H9 (cell line): ENCODE data around the gene PMEPA1. TPM values are rescaled to one million over a fixed set of nuclear protein-coding genes. Genes with fewer than 3 reads are reported as not detected.

Experiments used
- DNase-seq: peaks from one replicate; pipeline ENCODE4 v3.0.0-alpha.2; 2017
- H2AFZ ChIP-seq: one replicate; pipeline ENCODE4 v1.6.1; 2013; ENCODE audit warnings: mild to moderate bottlenecking, low read length, control low read depth, moderate library complexity
- H2AK5ac ChIP-seq: 2 replicates; pipeline ENCODE4 v1.6.1; 2013; ENCODE audit warnings: low read length, control low read depth, mixed read lengths; ENCODE audit not compliant: insufficient read length
- H2BK120ac ChIP-seq: one replicate; pipeline ENCODE4 v1.6.1; 2013; ENCODE audit warnings: low read depth, mild to moderate bottlenecking, low read length, control low read depth, inconsistent platforms; ENCODE audit not compliant: poor library complexity, severe bottlenecking
- H2BK12ac ChIP-seq: 2 replicates; pipeline ENCODE4 v1.6.1; 2013; ENCODE audit warnings: low read length, control low read depth, mixed read lengths, low read depth; ENCODE audit not compliant: insufficient read length
- H2BK15ac ChIP-seq: 2 replicates; pipeline ENCODE4 v1.6.1; 2013; ENCODE audit warnings: low read depth, low read length, control low read depth
- H2BK20ac ChIP-seq: one replicate; pipeline ENCODE4 v1.6.1; 2013; ENCODE audit warnings: low read depth, mild to moderate bottlenecking, low read length, control low read depth, inconsistent platforms; ENCODE audit not compliant: poor library complexity, severe bottlenecking
- H2BK5ac ChIP-seq: 2 replicates; pipeline ENCODE4 v1.6.1; 2013; ENCODE audit warnings: low read length, control low read depth, mixed read lengths; ENCODE audit not compliant: insufficient read length
- H3K14ac ChIP-seq: 2 replicates; pipeline ENCODE4 v1.6.1; 2013; ENCODE audit warnings: low read length, control low read depth; ENCODE audit not compliant: insufficient read depth
- H3K18ac ChIP-seq: 2 replicates; pipeline ENCODE4 v1.6.1; 2013; ENCODE audit warnings: low read depth, mild to moderate bottlenecking, mixed read lengths, low read length, control low read depth; ENCODE audit not compliant: insufficient read length
- H3K23ac ChIP-seq: 2 replicates; pipeline ENCODE4 v1.6.1; 2013; ENCODE audit warnings: low read length, control low read depth, mixed read lengths, low read depth; ENCODE audit not compliant: insufficient read length
- H3K23me2 ChIP-seq: 2 replicates; pipeline ENCODE4 v1.6.1; 2013; ENCODE audit warnings: low read depth, mild to moderate bottlenecking, mixed read lengths, low read length, control low read depth; ENCODE audit not compliant: insufficient read length, poor library complexity, severe bottlenecking
- H3K27ac ChIP-seq: 2 replicates; pipeline ENCODE4 v1.5.1; 2013; ENCODE audit warnings: low read length, control low read depth, mixed read lengths, low read depth; ENCODE audit not compliant: insufficient read length
- H3K27me3 ChIP-seq: 2 replicates; pipeline ENCODE4 v1.6.1; 2013; ENCODE audit warnings: low read length, control low read depth, inconsistent platforms; ENCODE audit not compliant: insufficient read depth
- H3K4ac ChIP-seq: 2 replicates; pipeline ENCODE4 v1.6.1; 2013; ENCODE audit warnings: low read depth, mild to moderate bottlenecking, control low read depth, inconsistent platforms, low read length, moderate library complexity
- H3K4me1 ChIP-seq: 2 replicates; pipeline ENCODE4 v1.6.1; 2013; ENCODE audit warnings: low read length, control low read depth, inconsistent platforms; ENCODE audit not compliant: insufficient read depth
- H3K4me2 ChIP-seq: 2 replicates; pipeline ENCODE4 v1.6.1; 2013; ENCODE audit warnings: low read length, control low read depth, mixed read lengths; ENCODE audit not compliant: insufficient read length, insufficient read depth
- H3K56ac ChIP-seq: 2 replicates; pipeline ENCODE4 v1.6.1; 2013; ENCODE audit warnings: low read depth, mild to moderate bottlenecking, mixed read lengths, low read length, control low read depth; ENCODE audit not compliant: insufficient read length
- H3K79me1 ChIP-seq: 2 replicates; pipeline ENCODE4 v1.6.1; 2013; ENCODE audit warnings: low read depth, mild to moderate bottlenecking, moderate library complexity, low read length, control low read depth, inconsistent platforms; ENCODE audit not compliant: insufficient read depth, poor library complexity, severe bottlenecking
- H3K79me2 ChIP-seq: 2 replicates; pipeline ENCODE4 v1.6.1; 2013; ENCODE audit warnings: low read length, control low read depth, inconsistent platforms; ENCODE audit not compliant: insufficient read depth
- H3K9ac ChIP-seq: 2 replicates; pipeline ENCODE4 v1.6.1; 2013; ENCODE audit warnings: low read length, control low read depth, mixed read lengths; ENCODE audit not compliant: insufficient read length; ENCODE audit errors: extremely low read depth
- H3K9me3 ChIP-seq: one replicate; pipeline ENCODE4 v1.6.1; 2013; ENCODE audit warnings: low read depth, low read length, inconsistent platforms; ENCODE audit not compliant: control insufficient read depth
- H3T11ph ChIP-seq: one replicate; pipeline ENCODE4 v1.6.1; 2013; ENCODE audit warnings: mild to moderate bottlenecking, low read length, control low read depth, inconsistent platforms
- H4K20me1 ChIP-seq: one replicate; pipeline ENCODE4 v1.6.1; 2013; ENCODE audit not compliant: control insufficient read depth, insufficient read length, insufficient read depth
- H4K5ac ChIP-seq: 2 replicates; pipeline ENCODE4 v1.6.1; 2013; ENCODE audit warnings: low read depth, mild to moderate bottlenecking, mixed read lengths, low read length, control low read depth; ENCODE audit not compliant: insufficient read length
- H4K8ac ChIP-seq: replicated peaks from 2 replicates; pipeline ENCODE4 v1.6.1; 2013; ENCODE audit warnings: low read length, control low read depth, mixed read lengths, low read depth; ENCODE audit not compliant: insufficient read length
- H4K91ac ChIP-seq: 2 replicates; pipeline ENCODE4 v1.6.1; 2013; ENCODE audit warnings: low read depth, mild to moderate bottlenecking, moderate library complexity, mixed read lengths, low read length, control low read depth; ENCODE audit not compliant: insufficient read length
- H3K27ac Mint-ChIP-seq, 3 experiments: 2 replicates in 2 of 3; 3 replicates in 1 of 3; pipeline ENCODE4 v1.8.0; 2020 to 2021; ENCODE audit warnings: mixed read lengths in 3 of 3, mild to moderate bottlenecking in 1 of 3, moderate library complexity in 1 of 3
- H3K27me3 Mint-ChIP-seq: 2 replicates; pipeline ENCODE4 v1.8.0; 2021; ENCODE audit warnings: low read depth, mild to moderate bottlenecking, moderate library complexity, mixed read lengths
- H3K36me3 Mint-ChIP-seq, 3 experiments: 2 replicates in 2 of 3; 3 replicates in 1 of 3; pipeline ENCODE4 v1.8.0; 2020 to 2021; ENCODE audit warnings: low read depth in 3 of 3, mixed read lengths in 3 of 3; ENCODE audit not compliant: insufficient read depth in 1 of 3
- H3K4me1 Mint-ChIP-seq, 2 experiments: 2 replicates each; pipeline ENCODE4 v1.8.0; 2020; ENCODE audit warnings: mixed read lengths in 2 of 2
- H3K4me3 Mint-ChIP-seq, 2 experiments: 2 replicates in 1 of 2; 3 replicates in 1 of 2; pipeline ENCODE4 v1.8.0; 2020 to 2021; ENCODE audit warnings: mild to moderate bottlenecking in 2 of 2, mixed read lengths in 2 of 2, moderate library complexity in 1 of 2
- H3K9me3 Mint-ChIP-seq, 2 experiments: 2 replicates in 1 of 2; 3 replicates in 1 of 2; pipeline ENCODE4 v1.8.0; 2020; ENCODE audit warnings: mild to moderate bottlenecking in 2 of 2, mixed read lengths in 2 of 2, moderate library complexity in 1 of 2
- WGBS: extraction: QIAGEN DNeasy Blood & Tissue Kit; methylation state at CpG from one replicate; pipeline ENCODE4 v1.1.7; 2013; ENCODE audit warnings: missing lambda C conversion rate, low lambda C conversion rate, mixed read lengths; ENCODE audit not compliant: insufficient read length; ENCODE audit errors: extremely low coverage; 5-methylcytosine and 5-hydroxymethylcytosine counted together
- total RNA-seq: library from RNA; stranded (reverse); gene quantifications from 2 replicates; pipeline ENCODE4 v1.2.1, GENCODE V29; 2021
- TF ChIP-seq, protein P1 (sequence below): fragments of 200-600 bp; sonication (generic); conservative IDR thresholded peaks from 3 replicates; pipeline ENCODE4 v1.8.0; 2021; ENCODE audit warnings: antibody characterized with exemption, mild to moderate bottlenecking

Gene PMEPA1
- total RNA-seq, 1 experiment from 2014 or later, result 34.6 TPM

DNA sequence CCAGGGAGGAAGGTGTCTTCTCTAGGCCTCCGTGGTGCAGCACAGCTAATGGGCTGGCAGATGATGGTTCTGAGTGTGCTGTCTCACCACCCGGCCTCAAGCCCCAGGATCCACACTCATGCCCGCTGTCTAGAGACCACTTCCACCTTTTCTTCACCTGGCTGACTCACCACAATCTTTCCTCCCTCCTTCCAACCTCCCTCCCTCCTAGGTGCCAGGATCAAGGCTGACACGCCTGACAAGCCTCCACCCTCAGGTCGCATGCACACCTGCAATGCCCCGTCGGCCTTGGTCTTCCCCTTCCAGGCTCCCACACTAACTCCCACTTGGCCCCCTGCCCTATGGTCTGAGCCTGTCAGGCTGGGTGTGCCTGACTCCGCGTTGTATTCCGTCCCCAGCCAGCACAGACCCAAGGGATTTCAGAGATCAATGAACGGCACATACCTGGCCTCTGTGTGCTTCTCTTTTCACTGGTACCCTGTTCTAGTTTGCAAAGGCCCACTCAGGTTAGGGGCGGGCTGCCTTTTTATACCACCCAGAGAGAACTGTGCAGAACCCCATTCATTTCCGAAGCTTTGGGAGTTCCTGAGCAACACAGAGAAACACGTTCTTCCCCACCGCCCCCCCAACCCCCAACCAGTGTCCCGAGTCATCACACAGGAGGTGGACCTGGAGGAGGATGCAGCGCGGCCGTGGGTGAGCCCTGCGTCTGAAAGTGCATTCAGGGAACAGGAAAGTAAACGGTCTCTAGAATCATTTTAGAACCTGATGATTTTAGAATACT lies 39.3 kb downstream of the PMEPA1 start:
- H3K9ac ChIP-seq, result no peak overlapping the region
- H4K8ac ChIP-seq, result no peak overlapping the region
- H3T11ph ChIP-seq, result no peak overlapping the region
- no peaks in the 10 kb centered on the region; the same call in 1 of the 2 replicates for H3K4me1 ChIP-seq
- no peaks in the 10 kb centered on the region for H3K9me3 ChIP-seq
- no peak overlapping the region for H4K91ac ChIP-seq
- H2AK5ac ChIP-seq, result no peak overlapping the region
- TF ChIP-seq, protein P1, sequence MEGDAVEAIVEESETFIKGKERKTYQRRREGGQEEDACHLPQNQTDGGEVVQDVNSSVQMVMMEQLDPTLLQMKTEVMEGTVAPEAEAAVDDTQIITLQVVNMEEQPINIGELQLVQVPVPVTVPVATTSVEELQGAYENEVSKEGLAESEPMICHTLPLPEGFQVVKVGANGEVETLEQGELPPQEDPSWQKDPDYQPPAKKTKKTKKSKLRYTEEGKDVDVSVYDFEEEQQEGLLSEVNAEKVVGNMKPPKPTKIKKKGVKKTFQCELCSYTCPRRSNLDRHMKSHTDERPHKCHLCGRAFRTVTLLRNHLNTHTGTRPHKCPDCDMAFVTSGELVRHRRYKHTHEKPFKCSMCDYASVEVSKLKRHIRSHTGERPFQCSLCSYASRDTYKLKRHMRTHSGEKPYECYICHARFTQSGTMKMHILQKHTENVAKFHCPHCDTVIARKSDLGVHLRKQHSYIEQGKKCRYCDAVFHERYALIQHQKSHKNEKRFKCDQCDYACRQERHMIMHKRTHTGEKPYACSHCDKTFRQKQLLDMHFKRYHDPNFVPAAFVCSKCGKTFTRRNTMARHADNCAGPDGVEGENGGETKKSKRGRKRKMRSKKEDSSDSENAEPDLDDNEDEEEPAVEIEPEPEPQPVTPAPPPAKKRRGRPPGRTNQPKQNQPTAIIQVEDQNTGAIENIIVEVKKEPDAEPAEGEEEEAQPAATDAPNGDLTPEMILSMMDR, result no peak
- H3K23me2 ChIP-seq, result no peaks in the 10 kb centered on the region
- peaks cover 27% of the 10 kb centered on the region; the same call in 1 of the 2 replicates for H3K79me2 ChIP-seq
- H2BK5ac ChIP-seq, result no peak overlapping the region
- no peak overlapping the region for H3K4me3 Mint-ChIP-seq
- H3K4me2 ChIP-seq, result no peak overlapping the region
- no peak overlapping the region for H3K27ac ChIP-seq
- H3K9me3 Mint-ChIP-seq, result no peaks in the 10 kb centered on the region
- H2BK120ac ChIP-seq, result no peak overlapping the region
- peak overlapping the region in 2 of 3 experiments; percentile 21 to 90; a peak in 3 of 7 replicates for H3K27ac Mint-ChIP-seq
- H4K20me1 ChIP-seq, result no peaks in the 10 kb centered on the region
- H3K4me1 Mint-ChIP-seq, result peaks cover 48 to 60% of the 10 kb centered on the region in 2 experiments
- no peak overlapping the region for H2BK20ac ChIP-seq
- H3K79me1 ChIP-seq, result peaks cover 3% of the 10 kb centered on the region
- no peak overlapping the region for H2BK12ac ChIP-seq
- no peak overlapping the region for H2AFZ ChIP-seq
- no peak overlapping the region for H3K4ac ChIP-seq
- H3K27me3 Mint-ChIP-seq, result no peaks in the 10 kb centered on the region
- H3K18ac ChIP-seq, result no peak overlapping the region
- peak overlapping the region; percentile 2; the same call in 1 of the 2 replicates for H3K14ac ChIP-seq
- no peak for DNase-seq
- H3K36me3 Mint-ChIP-seq, result peaks cover 0 to 10% (median 0%) of the 10 kb centered on the region in 3 experiments; a peak in 3 of 7 replicates
- H3K27me3 ChIP-seq, result no peaks in the 10 kb centered on the region
- H4K5ac ChIP-seq, result no peak overlapping the region
- no peak overlapping the region for H3K56ac ChIP-seq
- H3K23ac ChIP-seq, result no peak overlapping the region
- no CpG with 5 or more reads among the region's 21 CpGs for WGBS
- no peak overlapping the region for H2BK15ac ChIP-seq
